Astrocyte of the spinal cord (primary cell): ENCODE results near the gene IGFL2.

Source experiments
- DNase-seq: peaks from one replicate; pipeline ENCODE4 v3.0.0; 2011; ENCODE audit warnings: low read depth, low spot score
- H3K4me3 ChIP-seq: 2 replicates; pipeline ENCODE4 v1.5.1; 2011; ENCODE audit warnings: low read depth, mild to moderate bottlenecking, low read length, moderate library complexity
- in situ Hi-C: cut with HindIII; loops from 2 replicates; pipeline ENCODE4 v1.10.0; 2017; ENCODE audit warnings: low sequenced_read_pairs
- TF ChIP-seq, protein P1 (sequence below): IDR thresholded peaks from 2 replicates; pipeline ENCODE4 v1.5.1; 2012; ENCODE audit warnings: low read depth, mild to moderate bottlenecking, low read length, inconsistent platforms

IGFL2 gene

DNA sequence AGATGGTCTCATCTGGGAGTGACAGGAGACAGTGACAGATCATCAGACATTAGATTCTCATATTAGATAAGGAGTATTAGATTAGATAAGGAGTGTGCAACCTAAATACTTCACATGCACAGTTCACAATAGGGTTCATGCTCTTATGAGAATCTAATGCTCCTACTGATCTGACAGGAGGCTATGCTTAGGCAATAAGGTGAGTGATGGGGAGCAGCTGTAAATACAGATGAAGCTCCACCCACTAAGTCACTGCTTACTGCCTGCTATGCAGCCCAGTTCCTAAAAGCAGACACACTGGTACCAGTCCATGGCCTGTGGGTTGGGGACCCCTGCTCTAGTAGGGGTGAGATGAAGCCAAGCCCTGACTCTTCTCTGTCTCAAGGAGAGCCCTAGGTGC, 13.5 kb upstream of the IGFL2 start:
- TF ChIP-seq, protein P1, sequence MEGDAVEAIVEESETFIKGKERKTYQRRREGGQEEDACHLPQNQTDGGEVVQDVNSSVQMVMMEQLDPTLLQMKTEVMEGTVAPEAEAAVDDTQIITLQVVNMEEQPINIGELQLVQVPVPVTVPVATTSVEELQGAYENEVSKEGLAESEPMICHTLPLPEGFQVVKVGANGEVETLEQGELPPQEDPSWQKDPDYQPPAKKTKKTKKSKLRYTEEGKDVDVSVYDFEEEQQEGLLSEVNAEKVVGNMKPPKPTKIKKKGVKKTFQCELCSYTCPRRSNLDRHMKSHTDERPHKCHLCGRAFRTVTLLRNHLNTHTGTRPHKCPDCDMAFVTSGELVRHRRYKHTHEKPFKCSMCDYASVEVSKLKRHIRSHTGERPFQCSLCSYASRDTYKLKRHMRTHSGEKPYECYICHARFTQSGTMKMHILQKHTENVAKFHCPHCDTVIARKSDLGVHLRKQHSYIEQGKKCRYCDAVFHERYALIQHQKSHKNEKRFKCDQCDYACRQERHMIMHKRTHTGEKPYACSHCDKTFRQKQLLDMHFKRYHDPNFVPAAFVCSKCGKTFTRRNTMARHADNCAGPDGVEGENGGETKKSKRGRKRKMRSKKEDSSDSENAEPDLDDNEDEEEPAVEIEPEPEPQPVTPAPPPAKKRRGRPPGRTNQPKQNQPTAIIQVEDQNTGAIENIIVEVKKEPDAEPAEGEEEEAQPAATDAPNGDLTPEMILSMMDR, result no peak
- in situ Hi-C loops, result no loop called here
- H3K4me3 ChIP-seq, result no peak overlapping the region
- DNase-seq, result peak; percentile 15

DNA sequence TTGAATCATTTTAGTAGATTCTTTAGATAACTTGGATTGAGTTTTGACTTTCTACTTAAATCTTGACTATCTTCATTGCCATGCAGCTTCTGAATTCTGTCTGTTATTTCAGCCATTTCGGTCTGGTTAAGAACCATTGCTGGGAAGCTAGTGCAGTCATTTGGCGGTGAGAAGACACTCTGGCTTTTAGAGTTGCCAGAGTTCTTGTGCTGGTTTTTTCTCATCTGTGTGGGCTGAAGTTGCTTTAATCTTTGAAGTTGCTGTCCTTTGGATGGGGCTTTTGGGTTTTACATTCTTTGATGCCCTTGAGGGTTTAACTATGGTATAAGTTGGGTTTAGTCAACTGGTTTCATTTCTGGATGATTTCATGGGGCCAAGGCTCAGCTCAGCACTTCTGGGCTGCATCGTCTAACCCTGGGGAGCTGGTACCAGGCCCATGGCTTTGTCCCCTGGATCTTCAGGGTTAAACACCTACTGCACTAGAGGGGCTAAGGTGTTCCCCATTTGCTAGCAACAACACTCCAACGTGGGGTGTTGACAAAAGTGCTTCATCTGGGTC, 10.0 kb upstream of the IGFL2 start:
- in situ Hi-C loops, result no loop called here
- DNase-seq, result no peak
- TF ChIP-seq, protein P1, result no peak
- H3K4me3 ChIP-seq, result no peak overlapping the region

DNA sequence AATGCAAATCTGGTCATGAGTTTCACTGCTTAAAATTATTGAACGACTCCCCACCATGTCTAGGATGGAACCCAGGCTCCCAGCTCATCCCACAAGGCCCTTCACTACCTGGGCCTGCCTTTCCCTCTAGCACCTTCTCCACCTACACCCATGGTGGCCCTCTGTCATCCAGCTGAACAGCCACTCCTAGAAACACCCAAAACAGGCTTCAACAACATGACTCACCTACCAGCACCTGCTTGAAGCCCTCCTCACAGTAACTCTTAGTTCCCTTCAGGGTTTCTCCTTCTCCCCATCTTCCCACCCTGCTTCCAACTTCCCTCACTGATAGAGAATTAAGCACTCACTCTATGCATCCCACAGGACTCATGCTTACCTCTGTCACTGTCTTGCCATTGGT, 6.6 kb upstream of the IGFL2 start:
- TF ChIP-seq, protein P1, result no peak
- no peak overlapping the region for H3K4me3 ChIP-seq
- in situ Hi-C loops, result no loop called here
- DNase-seq, result no peak

DNA sequence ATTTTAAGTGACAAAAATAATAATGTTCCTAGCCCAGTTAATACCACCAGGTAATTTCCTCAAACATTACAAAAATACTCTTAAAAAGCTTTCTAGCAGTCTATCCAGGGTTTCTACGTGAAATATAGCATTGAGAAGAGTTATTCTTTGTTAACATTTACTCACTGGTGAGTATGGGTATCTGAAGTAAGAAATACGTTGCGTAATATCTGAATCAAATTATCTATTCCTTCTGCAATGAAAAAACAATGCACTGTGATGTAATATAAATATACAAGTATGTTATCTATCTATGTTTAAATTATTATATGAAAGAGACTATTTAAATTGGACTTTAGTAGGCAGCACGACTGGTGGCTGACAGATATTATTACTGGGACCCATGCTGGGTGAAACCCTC, 5.7 kb upstream of the IGFL2 start:
- in situ Hi-C loops, result no loop called here
- DNase-seq, result no peak
- TF ChIP-seq, protein P1, result no peak
- H3K4me3 ChIP-seq, result no peak overlapping the region

DNA sequence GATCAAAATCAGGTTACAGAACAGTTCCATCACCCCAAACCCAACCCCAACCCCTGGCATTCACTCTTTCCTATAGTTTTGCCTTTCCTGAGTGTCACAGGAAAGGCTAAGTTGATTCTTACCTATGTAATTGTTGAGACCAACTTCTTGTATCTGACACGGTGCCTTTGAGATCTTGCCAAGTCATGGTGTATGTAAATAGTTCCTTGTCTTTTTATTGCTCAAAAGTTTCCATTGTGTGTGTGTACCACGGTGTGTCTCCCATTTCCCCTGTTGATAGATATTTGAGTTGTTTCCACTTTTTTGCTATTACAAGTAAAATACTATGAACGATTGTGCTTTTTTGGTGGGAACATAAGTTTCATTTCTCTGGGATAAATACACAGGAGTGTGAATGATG, 3.3 kb upstream of the IGFL2 start:
- no peak overlapping the region for H3K4me3 ChIP-seq
- in situ Hi-C loops, result no loop called here
- TF ChIP-seq, protein P1, result no peak
- DNase-seq, result no peak

DNA sequence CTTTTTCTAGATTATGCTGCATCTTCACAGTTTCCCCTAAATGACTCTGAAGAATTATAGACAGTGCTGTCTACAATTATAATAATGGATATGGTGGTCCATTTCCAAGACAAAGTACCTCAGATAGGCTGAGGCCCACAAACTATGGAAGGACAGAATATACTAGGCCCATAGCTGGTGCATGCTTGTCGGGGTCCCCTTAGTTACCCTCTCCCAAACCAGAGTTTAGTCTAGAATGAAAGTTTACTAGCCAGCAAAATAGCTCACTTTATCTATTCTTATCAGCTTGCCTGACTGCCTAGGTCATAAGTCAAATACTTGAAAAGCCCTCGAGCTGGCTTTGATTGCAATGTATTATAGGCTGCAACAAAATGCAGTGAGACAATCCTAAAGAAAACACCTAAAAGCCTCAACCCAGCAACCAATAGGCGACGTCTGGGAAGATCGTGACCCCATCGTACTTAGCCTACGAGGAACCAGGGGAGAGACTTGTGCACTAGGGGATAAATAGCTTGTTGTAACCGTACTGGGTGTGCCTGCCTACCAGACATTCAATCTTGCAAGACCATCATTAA, 785 bp upstream of the IGFL2 start:
- H3K4me3 ChIP-seq, result no peak overlapping the region
- no peak for DNase-seq
- in situ Hi-C loops, result no loop called here
- TF ChIP-seq, protein P1, result no peak

DNA sequence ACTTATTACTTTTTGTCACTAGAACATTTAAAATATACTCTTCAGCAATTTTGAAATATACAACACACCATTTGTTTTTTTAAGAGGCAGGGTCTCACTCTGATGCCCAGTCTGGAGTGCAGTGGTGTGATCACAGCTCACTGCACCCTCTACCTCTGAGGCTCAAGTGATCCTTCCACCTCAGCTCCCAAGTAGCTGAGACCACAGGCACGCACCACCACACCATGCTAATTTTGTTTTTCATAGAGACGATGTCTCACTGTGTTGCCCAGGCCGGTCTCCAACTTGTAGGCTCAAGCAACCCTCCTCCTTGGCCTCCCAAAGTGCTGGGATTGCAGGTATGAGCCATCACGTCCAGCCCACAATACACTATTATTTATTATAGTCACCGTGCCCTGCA, 2.6 kb downstream of the IGFL2 start:
- TF ChIP-seq, protein P1, result no peak
- in situ Hi-C loops, result no loop called here
- DNase-seq, result no peak

More for the DNA sequence above, 2.6 kb downstream of the IGFL2 start:
- no peak overlapping the region for H3K4me3 ChIP-seq
